Keratinocyte (primary cell): ENCODE measurements around the gene CCDC12. TPM values are rescaled to one million over a fixed set of nuclear protein-coding genes. Genes with fewer than 3 reads are reported as not detected.
A peak's percentile ranks its signal among the peaks of the same experiment; 100 is the strongest.

ENCODE experiments used
- DNase-seq: peaks from one replicate; pipeline ENCODE4 v3.0.0-alpha.2; 2011; ENCODE audit warnings: low read depth, missing footprints, low spot score
- FAIRE-seq: peaks from 2 replicates; lab custom pipeline; 2011; peaks lifted over from hg19 to GRCh38; lab: Jason Lieb, UNC
- H2AFZ ChIP-seq: 2 replicates; pipeline ENCODE4 v1.6.0; 2012; ENCODE audit warnings: low read length, control low read depth, inconsistent platforms; ENCODE audit not compliant: control insufficient read depth
- H3K27ac ChIP-seq: 2 replicates; pipeline ENCODE4 v1.5.1; 2011; ENCODE audit warnings: low read length; ENCODE audit not compliant: control insufficient read depth, insufficient read depth
- H3K27me3 ChIP-seq: 3 replicates; pipeline ENCODE4 v1.6.0; 2011; ENCODE audit warnings: low read length; ENCODE audit not compliant: control insufficient read depth, insufficient read depth; ENCODE audit errors: extremely low read depth
- H3K36me3 ChIP-seq, 2 experiments: 2 replicates in 1 of 2; 3 replicates in 1 of 2; pipeline ENCODE4 v1.5.1; 2011; ENCODE audit warnings: low read length in 2 of 2, mild to moderate bottlenecking in 1 of 2; ENCODE audit not compliant: control insufficient read depth in 2 of 2, insufficient read depth in 2 of 2; ENCODE audit errors: extremely low read depth in 1 of 2
- H3K4me1 ChIP-seq: 3 replicates; pipeline ENCODE4 v1.5.1; 2011; ENCODE audit warnings: low read length; ENCODE audit not compliant: control insufficient read depth, insufficient read depth; ENCODE audit errors: extremely low read depth
- H3K4me2 ChIP-seq: 3 replicates; pipeline ENCODE4 v1.6.0; 2011; ENCODE audit warnings: low read depth, low read length; ENCODE audit not compliant: control insufficient read depth, insufficient read depth; ENCODE audit errors: extremely low read depth
- H3K4me3 ChIP-seq, 3 experiments: fragments of 200-600 bp in 1 of 3; sonication (generic) in 1 of 3; 2 replicates in 2 of 3; 3 replicates in 1 of 3; pipeline ENCODE4 v1.5.1; 2011 to 2016; ENCODE audit warnings: low read length in 3 of 3, mild to moderate bottlenecking in 3 of 3, control low read depth in 2 of 3, inconsistent platforms in 1 of 3, low read depth in 1 of 3, mixed read lengths in 1 of 3, mixed run types in 1 of 3, moderate library complexity in 1 of 3; ENCODE audit not compliant: control insufficient read depth in 2 of 3, insufficient read depth in 2 of 3; ENCODE audit errors: extremely low read depth in 1 of 3
- H3K79me2 ChIP-seq: 2 replicates; pipeline ENCODE4 v1.6.0; 2012; ENCODE audit warnings: low read length; ENCODE audit not compliant: control insufficient read depth, insufficient read depth
- H3K9ac ChIP-seq: 3 replicates; pipeline ENCODE4 v1.6.0; 2011; ENCODE audit warnings: low read length; ENCODE audit not compliant: control insufficient read depth, insufficient read depth; ENCODE audit errors: extremely low read depth
- H3K9me1 ChIP-seq: 3 replicates; pipeline ENCODE4 v1.6.0; 2011; ENCODE audit warnings: low read length; ENCODE audit not compliant: control insufficient read depth, insufficient read depth; ENCODE audit errors: extremely low read depth
- H3K9me3 ChIP-seq: 2 replicates; pipeline ENCODE4 v1.5.1; 2012; ENCODE audit warnings: low read depth, low read length; ENCODE audit not compliant: control insufficient read depth
- H4K20me1 ChIP-seq: 3 replicates; pipeline ENCODE4 v1.6.0; 2011; ENCODE audit warnings: low read length; ENCODE audit not compliant: control insufficient read depth, insufficient read depth; ENCODE audit errors: extremely low read depth
- CTCF ChIP-seq, 3 experiments: IDR thresholded peaks in 1 of 3; conservative IDR thresholded peaks in 1 of 3; optimal IDR thresholded peaks in 1 of 3; 2 replicates in 2 of 3; 3 replicates in 1 of 3; pipeline versions ENCODE3 to v1.5.1; 2011; ENCODE audit warnings: low read length in 3 of 3, mild to moderate bottlenecking in 3 of 3, moderate library complexity in 2 of 3, control low read depth in 1 of 3, inconsistent platforms in 1 of 3; ENCODE audit not compliant: insufficient read depth in 2 of 3; ENCODE audit errors: extremely low read depth in 1 of 3
- EZH2 ChIP-seq: IDR thresholded peaks from one replicate; pipeline ENCODE4 v1.6.1; 2012; ENCODE audit warnings: inconsistent platforms, mild to moderate bottlenecking, low read length, moderate library complexity
- dilution Hi-C: fragments of 300-500 bp; cut with MboI; formaldehyde crosslinking; loops from one replicate; pipeline ENCODE4 v1.7.0; 2020; ENCODE audit warnings: low sequenced_read_pairs; ENCODE audit not compliant: extremely low pct_ligation_motif_present
- polyA plus RNA-seq, 5 experiments: library from polyadenylated mRNA; depleted of rRNA in 3 of 5; stranded (reverse) in 3 of 5; stranded (forward) in 1 of 5; unstranded in 1 of 5; fragments of >200 nt; gene quantifications; 1 replicate in 1 of 5; 2 replicates in 3 of 5; 3 replicates in 1 of 5; pipeline versions ENCODE4 v1.2.1 to v1.2.3, GENCODE V29; 2011 to 2012; ENCODE audit warnings: missing spikeins in 2 of 5, low read depth in 1 of 5, low replicate concordance in 1 of 5

CCDC12 gene
- polyA plus RNA-seq, 1 donor (not counting 4 experiments of a cell fraction or from before 2014, with no cell fraction given), result 27.5 TPM

- no peak overlapping the region for H3K4me2 ChIP-seq
- TF ChIP-seq CTCF (optimal IDR thresholded peaks at IDR 0.05 in 1 of 3, IDR thresholded peaks at IDR 0.05 in 1 of 3, conservative IDR thresholded peaks at IDR 0.05 in 1 of 3; ENCODE audit: extremely low read depth in 1 of 3, insufficient read depth in 2 of 3, low read length in 3 of 3), result no peak
- no peak for TF ChIP-seq EZH2
- FAIRE-seq, result no peak
- H3K4me3 ChIP-seq, result no peak overlapping the region
- DNase-seq, result no peak
- H4K20me1 ChIP-seq, result no peaks in the 10 kb centered on the region
- no peaks in the 10 kb centered on the region for H3K9me1 ChIP-seq
- H3K79me2 ChIP-seq, result peaks cover 56% of the 10 kb centered on the region
- no peaks in the 10 kb centered on the region for H3K27me3 ChIP-seq
- H3K9me3 ChIP-seq, result no peaks in the 10 kb centered on the region
- peaks cover 21 to 42% of the 10 kb centered on the region in 2 experiments for H3K36me3 ChIP-seq
- H3K9ac ChIP-seq, result no peak overlapping the region
- H3K27ac ChIP-seq, result no peak overlapping the region
- dilution Hi-C loops, result no loop called here
- no peak overlapping the region for H2AFZ ChIP-seq
- H3K4me1 ChIP-seq, result peaks cover 47% of the 10 kb centered on the region
Observed at GRCh38 chr3:46938118-46938517, 38.4 kb downstream of the CCDC12 start.

DNA sequence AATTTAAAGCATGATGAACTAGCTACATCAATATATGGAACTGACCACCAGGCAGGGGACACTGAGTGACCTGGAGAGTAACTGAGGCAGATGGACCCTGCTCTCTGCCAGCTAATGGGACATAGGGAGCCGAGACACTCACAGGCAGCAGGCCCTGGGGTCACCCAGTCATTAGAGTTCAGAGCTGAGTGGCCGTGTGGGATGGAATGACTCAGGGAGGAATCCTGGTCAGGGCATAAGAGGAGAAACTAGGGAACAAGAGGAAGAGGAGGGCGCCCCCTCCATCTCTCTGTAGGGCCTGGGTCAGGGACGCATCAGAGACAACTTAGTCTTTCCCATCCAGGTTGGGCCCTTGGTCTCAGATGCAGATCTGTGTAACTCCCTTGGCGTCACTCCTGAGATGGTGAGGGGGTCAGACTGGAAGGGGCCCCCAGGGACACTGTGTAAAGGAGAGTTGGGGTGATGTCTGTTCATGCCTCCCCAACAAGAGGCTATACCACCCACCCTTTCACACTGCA, 39.8 kb downstream of the CCDC12 start:
- H2AFZ ChIP-seq, result no peak overlapping the region
- dilution Hi-C loops, result no loop called here
- H3K9me3 ChIP-seq, result no peaks in the 10 kb centered on the region
- H3K9ac ChIP-seq, result no peak overlapping the region
- no peak for FAIRE-seq
- H3K9me1 ChIP-seq, result peaks cover 1% of the 10 kb centered on the region
- no peak for DNase-seq
- peak overlapping the region; percentile 10 for H3K27ac ChIP-seq
- H4K20me1 ChIP-seq, result no peaks in the 10 kb centered on the region
- H3K36me3 ChIP-seq, result peaks cover 21 to 37% of the 10 kb centered on the region in 2 experiments
- peaks cover 47% of the 10 kb centered on the region for H3K4me1 ChIP-seq
- TF ChIP-seq CTCF (optimal IDR thresholded peaks at IDR 0.05 in 1 of 3, IDR thresholded peaks at IDR 0.05 in 1 of 3, conservative IDR thresholded peaks at IDR 0.05 in 1 of 3; ENCODE audit: extremely low read depth in 1 of 3, insufficient read depth in 2 of 3, low read length in 3 of 3), result no peak
- TF ChIP-seq EZH2, result no peak
- no peak overlapping the region for H3K4me2 ChIP-seq
- no peaks in the 10 kb centered on the region for H3K27me3 ChIP-seq
- no peak overlapping the region for H3K4me3 ChIP-seq
- peaks cover 57% of the 10 kb centered on the region for H3K79me2 ChIP-seq
